H7 (cell line): ENCODE measurements around the gene LGALS4. TPM values are rescaled to one million over a fixed set of nuclear protein-coding genes. Genes with fewer than 3 reads are reported as not detected.
"Not testable (repeated sequence)": the region's sequence is repeated elsewhere in the genome, so short reads cannot be mapped to it uniquely, and the experiment has no call there.

ENCODE experiments used
- DNase-seq: peaks from one replicate; pipeline ENCODE4 v3.0.0; 2012
- H3K27me3 ChIP-seq: 2 replicates; pipeline ENCODE4 v1.6.0; 2011; ENCODE audit warnings: mild to moderate bottlenecking, low read length; ENCODE audit not compliant: control insufficient read depth, insufficient read depth
- H3K36me3 ChIP-seq: replicated peaks from 2 replicates; pipeline ENCODE4 v1.5.1; 2011; ENCODE audit warnings: low read length; ENCODE audit not compliant: control insufficient read depth, insufficient read depth
- H3K4me3 ChIP-seq: 2 replicates; pipeline ENCODE4 v1.5.1; 2011; ENCODE audit warnings: low read depth, mild to moderate bottlenecking, control low read depth, low read length, moderate library complexity; ENCODE audit not compliant: insufficient read depth
- total RNA-seq: library from RNA; depleted of rRNA; stranded (reverse); fragments of >200 nt; shearing (Covaris generic); gene quantifications from 2 replicates; pipeline ENCODE4 v1.2.3, GENCODE V29; 2014

LGALS4 gene
- total RNA-seq, 1 experiment from 2014 or later = not detected

GRCh38 chr19:38800577-38801347 lies 12.0 kb downstream of the LGALS4 start:
- no peaks in the 10 kb centered on the region for H3K27me3 ChIP-seq
- no peaks in the 10 kb centered on the region for H3K36me3 ChIP-seq
- DNase-seq = no peak
- H3K4me3 ChIP-seq = no peak overlapping the region

- H3K27me3 ChIP-seq = no peaks in the 10 kb centered on the region
- H3K36me3 ChIP-seq = no peaks in the 10 kb centered on the region
- no peak overlapping the region for H3K4me3 ChIP-seq
- DNase-seq = no peak
Measured at GRCh38 chr19:38799104-38799503, 13.6 kb downstream of the LGALS4 start.

GRCh38 chr19:38797781-38798180 lies 15.0 kb downstream of the LGALS4 start:
- not testable (repeated sequence) for H3K27me3 ChIP-seq, H3K4me3 ChIP-seq, DNase-seq, H3K36me3 ChIP-seq

- Histone ChIP-seq H3K36me3 (no peaks in the 10 kb centered on the region), H3K4me3 (no peak overlapping the region), H3K27me3 (no peaks in the 10 kb centered on the region)
- no peak for DNase-seq
Measured at GRCh38 chr19:38796154-38796553, 16.6 kb downstream of the LGALS4 start.

- no peaks in the 10 kb centered on the region for H3K36me3 ChIP-seq
Measured at GRCh38 chr19:38795549-38795948, 17.2 kb downstream of the LGALS4 start.

GRCh38 chr19:38793671-38794070 lies 19.1 kb downstream of the LGALS4 start:
- Histone ChIP-seq H3K36me3 (no peaks in the 10 kb centered on the region), H3K4me3 (no peak overlapping the region), H3K27me3 (no peaks in the 10 kb centered on the region)
- DNase-seq = no peak

More at GRCh38 chr19:38795549-38795948, 17.2 kb downstream of the LGALS4 start:
- Histone ChIP-seq H3K27me3 (no peaks in the 10 kb centered on the region), H3K4me3 (no peak overlapping the region)
- no peak for DNase-seq

- Histone ChIP-seq H3K27me3 (peaks cover 2% of the 10 kb centered on the region; the same call in 1 of the 2 replicates), H3K36me3 (no peaks in the 10 kb centered on the region), H3K4me3 (no peak overlapping the region)
- peak; percentile 15 for DNase-seq
Measured at GRCh38 chr19:38793177-38793576, 19.6 kb downstream of the LGALS4 start.

- peak; percentile 61 for DNase-seq
- Histone ChIP-seq H3K4me3 (no peak overlapping the region), H3K36me3 (no peaks in the 10 kb centered on the region), H3K27me3 (peaks cover 2% of the 10 kb centered on the region; the same call in 1 of the 2 replicates)
Measured at GRCh38 chr19:38792250-38793111, 20.3 kb downstream of the LGALS4 start.

- DNase-seq, H3K27me3 ChIP-seq, H3K36me3 ChIP-seq, H3K4me3 ChIP-seq: not testable (repeated sequence)
Measured at GRCh38 chr19:38791451-38792064, 21.2 kb downstream of the LGALS4 start.

GRCh38 chr19:38790507-38791403 lies 22.0 kb downstream of the LGALS4 start:
- not testable (repeated sequence) for H3K36me3 ChIP-seq, H3K4me3 ChIP-seq, H3K27me3 ChIP-seq, DNase-seq

GRCh38 chr19:38788478-38789243 lies 24.1 kb downstream of the LGALS4 start, which contains the start of gene LGALS7B:
TSS of gene LGALS7B (plus strand) at chr19:38789200. CDS start at chr19:38789227, 27 bp downstream.
- Histone ChIP-seq H3K4me3 (no peak within 1 kb of the TSS), H3K36me3 (no peaks in the 10 kb centered on the region), H3K27me3 (peaks cover 2% of the 10 kb centered on the region; the same call in 1 of the 2 replicates)
- DNase-seq = peak; percentile 41

- DNase-seq = no peak
- Histone ChIP-seq H3K36me3 (no peaks in the 10 kb centered on the region), H3K4me3 (no peak overlapping the region), H3K27me3 (peaks cover 2% of the 10 kb centered on the region; the same call in 1 of the 2 replicates)
Measured at GRCh38 chr19:38786572-38787265, 26.0 kb downstream of the LGALS4 start.

GRCh38 chr19:38786061-38786460 lies 26.7 kb downstream of the LGALS4 start:
- H3K36me3 ChIP-seq, H3K4me3 ChIP-seq, DNase-seq, H3K27me3 ChIP-seq: not testable (repeated sequence)
